GM15510 (cell line): Measurements from ENCODE around the gene SYT9.

Source experiments
- POLR2A ChIP-seq: IDR thresholded peaks from 3 replicates; pipeline ENCODE4 v1.6.1; 2011; ENCODE audit warnings: borderline replicate concordance; ENCODE audit not compliant: insufficient read length; ENCODE audit errors: extremely low read depth

Gene SYT9

DNA sequence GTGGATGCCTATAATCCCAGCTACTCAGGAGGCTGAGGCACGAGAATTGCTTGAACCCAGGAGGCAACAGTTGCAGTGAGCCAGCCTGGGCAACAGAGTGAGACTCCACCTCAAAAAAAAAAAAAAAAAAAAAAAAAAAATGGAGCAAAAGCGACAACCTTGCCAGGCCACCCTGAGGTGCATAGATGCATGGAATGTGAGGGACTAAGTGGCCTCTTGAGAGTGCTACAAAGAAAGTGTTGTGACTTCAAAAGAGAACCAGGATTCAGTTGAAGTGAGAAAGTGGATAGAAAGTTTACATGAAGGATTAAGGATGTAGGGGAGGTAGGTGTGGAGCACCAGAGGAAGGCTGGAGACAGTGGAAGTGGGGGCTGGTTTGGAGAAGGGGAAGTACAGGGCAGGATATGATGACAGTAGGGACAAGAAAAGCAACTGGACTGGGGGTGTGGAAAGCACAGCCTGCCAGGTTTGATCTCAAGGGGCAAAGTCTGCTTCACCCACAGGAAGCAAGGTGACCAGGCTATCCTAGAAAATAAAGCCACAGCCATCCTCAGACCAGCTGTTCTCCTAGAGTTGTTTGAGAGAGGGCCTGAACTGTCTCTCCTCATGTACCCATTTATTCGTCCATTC lies 197.6 kb downstream of the SYT9 start:
- TF ChIP-seq POLR2A, result no peak

DNA sequence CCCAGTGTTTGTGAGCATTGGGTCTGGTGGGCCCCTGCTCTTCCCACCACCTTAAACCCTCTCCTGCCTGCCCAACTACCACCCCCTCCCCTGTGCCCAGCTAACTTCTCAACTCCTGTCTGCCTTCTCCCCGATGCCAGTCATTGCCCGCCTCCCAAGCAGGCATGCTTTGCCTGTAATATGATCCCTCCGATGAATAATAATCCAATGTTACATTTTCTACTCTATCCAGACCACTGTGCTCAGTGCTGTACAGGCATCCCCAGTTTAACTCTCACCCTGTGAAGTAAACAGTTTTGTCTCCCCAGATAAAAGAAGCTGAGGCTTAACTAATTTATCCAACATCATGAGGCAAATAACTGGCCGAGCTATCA lies 198.1 kb downstream of the SYT9 start:
- TF ChIP-seq POLR2A, result no peak

DNA sequence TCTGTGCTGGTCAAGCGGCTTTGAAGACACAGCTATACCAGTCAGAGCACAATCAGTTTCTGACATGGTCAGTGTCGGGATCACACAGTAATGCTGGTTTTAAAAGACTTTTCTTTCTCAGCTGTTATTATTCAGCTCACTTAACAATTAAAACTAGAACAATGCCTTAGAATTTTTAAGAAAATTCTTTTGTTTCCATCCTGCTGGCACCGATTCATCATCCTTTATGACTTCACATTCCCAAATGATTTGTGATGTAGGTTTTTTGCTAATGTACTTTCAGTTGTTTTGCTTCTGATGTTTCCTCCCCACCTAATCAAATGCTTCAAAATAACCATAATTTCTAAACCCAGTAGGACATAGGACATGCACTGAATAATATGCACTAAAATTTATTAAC lies 199.1 kb downstream of the SYT9 start:
- no peak for TF ChIP-seq POLR2A

DNA sequence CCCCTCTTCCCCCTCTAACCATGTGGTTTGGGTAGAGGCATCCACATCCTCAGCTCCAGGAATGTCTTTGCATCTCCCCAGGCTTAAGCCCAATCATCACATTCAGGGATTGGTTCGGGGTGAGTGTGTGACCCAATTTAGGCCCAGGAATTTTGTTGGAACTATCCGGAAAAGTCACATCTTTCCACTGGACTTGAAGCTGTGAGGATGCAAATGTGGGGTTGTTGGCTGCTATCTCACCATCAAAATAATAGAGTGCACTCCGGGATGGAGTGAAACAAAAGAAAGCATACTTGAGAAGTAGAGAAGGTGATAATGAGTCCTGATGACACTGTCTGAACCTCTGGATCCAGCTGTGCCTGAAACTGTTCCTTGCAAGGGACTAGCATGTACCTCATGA lies 199.8 kb downstream of the SYT9 start:
- no peak for TF ChIP-seq POLR2A

DNA sequence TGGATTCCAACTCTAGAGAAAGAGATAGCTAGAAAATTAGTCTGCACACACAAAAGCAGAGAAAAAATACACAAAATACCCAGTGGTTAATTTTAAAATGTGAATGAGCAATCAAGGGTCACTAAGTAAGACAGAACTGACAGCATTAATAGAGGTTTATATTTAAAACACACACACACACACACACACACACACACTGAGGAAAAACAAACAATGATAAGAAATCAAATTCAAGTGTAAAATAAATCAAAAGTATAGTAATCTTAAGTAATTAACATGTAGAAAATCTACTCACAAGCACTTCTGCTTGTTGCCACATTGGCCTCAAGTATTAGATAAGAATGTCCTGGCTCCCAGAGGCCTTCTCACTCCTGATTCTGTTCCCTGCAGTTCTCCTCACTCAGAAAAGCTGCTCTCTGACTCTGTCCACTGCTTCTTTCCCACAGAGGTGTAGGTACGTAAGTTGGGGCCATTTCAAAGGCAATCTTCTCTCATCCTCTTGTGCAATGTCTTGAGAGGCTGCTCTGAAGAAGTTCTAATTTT lies 200.3 kb downstream of the SYT9 start:
- no peak for TF ChIP-seq POLR2A

DNA sequence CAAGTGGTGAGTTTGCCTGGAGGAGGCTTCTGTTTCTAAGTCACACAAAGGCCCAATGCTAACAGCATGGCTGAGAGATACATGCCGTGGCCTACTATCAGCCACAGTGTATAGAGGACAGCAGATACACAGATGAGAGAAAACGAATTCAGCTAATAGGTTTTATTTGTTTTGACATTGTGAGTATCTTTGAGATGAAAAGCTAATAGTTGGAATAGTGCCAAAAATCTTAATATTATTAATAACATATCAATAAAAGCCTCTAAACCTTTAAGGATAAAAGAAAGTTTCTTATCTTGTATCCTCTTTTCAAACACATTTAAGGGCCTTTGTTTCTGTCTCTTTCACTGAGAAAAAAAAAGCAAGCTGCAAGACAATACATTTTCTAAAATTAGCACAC lies 203.2 kb downstream of the SYT9 start:
- no peak for TF ChIP-seq POLR2A

DNA sequence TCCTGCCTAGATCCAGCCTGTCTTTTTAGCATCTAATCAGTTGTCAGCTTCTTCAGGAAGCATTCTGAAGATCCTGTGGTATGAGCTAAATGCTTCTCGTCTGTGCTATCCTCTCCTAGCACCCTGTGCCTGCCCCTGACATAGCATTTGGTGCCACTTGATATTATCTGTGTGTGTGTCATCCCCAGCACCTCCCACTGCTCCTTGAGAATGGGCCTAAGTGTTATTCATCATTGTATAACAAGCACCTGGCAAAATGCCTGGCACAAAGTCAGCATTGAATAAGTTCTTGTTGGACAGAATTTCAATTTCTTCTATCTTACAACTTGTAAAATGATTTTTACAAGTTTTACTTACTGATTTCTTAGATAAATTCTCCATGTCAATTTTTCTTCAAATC lies 205.5 kb downstream of the SYT9 start:
- TF ChIP-seq POLR2A, result no peak

DNA sequence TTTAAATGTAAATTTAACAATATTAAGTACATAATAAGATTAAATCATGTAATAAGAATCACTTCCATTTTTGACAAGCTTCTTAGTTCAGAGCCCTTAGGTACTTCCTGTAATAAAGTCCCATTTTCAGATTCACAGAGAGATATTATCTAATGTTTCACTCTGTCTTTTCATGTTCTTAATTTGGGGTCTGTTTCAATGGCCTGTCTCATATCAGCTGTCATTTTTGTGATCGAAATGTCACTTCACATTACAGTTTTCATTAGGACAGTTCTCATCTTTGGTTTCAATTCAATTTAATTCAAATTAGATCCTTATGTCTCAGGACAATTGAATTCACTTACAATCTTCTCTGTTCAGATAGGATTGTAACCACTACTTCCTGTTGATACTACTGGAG lies 211.0 kb downstream of the SYT9 start:
- TF ChIP-seq POLR2A, result no peak

DNA sequence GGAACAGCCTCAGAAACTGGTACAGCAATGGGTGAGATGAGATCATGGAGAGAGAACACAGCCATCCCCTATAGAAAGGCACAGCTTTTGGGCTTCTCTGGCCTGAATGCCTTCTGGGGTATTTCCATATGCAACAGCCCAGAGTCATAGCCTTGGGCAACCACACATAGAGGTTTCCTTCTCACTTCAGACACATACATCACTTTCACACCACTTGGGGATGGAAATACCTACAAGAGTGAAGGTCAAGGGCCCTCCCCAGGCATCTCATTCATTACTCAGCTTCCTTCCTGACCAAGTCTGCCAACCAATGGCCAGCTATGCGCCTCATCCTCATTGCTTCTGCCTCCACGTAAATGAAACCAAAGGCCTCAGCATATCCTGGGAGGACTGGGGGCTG lies 215.9 kb downstream of the SYT9 start:
- no peak for TF ChIP-seq POLR2A

DNA sequence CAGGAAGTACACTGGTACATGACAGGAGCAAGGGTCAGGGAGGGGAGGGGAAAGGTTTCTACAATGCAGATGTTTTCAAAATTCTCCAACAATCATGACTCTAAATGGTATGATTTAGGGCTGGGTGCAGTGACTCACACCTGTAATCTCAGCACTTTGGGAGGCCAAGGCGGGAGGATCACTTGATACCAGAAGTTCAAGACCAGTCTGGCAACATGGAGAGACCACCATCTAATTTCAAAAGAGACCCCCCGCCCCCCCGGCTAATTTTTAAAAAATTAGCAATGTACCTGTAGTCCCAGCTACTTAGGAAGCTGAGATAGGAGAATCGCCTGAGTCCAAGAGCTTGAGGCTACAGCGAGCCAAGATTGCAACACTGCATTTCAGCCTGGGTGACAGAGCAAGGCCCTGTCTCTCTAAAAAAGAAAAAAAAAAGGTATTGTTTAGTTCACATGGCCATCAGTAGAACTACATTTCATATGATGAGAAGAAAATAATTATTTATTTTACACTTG lies 217.7 kb downstream of the SYT9 start:
- no peak for TF ChIP-seq POLR2A

DNA sequence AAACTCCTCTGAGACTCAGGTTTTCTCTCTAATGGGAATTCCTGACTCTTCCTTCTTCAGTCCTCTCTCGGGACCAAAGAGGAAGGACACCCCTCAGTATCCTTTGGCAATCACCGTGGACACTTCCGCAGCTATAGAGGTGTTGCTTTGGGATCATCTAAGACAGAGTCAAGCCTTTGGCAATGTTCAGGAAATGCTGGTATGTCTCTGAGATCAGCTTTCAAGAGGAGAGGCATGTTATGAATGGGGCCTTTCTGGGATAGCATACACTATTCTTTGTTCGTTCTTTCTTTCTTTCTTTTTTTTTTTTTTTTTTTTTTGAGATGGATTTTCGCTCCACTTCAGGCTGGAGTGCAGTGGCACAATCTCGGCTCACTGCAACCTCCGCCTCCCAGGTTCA lies 219.4 kb downstream of the SYT9 start:
- no peak for TF ChIP-seq POLR2A

DNA sequence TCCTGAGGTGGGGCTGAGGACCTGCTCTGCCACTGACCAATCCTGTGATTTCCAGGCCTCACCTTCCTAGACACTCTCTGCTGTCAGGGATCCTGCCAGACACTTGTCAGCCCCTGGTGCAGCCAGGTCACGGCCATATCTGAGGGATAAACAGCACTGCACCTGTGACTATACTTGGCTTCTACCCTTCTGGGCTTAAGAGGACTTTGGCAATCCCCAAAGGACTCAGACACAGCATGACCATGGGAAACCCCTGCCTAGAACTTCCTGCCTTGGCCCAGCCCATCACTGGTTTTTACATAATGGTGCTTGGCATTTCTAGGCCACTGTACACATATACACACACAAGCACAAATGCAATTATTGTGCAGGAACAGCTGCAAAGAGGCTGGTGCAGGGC lies 222.0 kb downstream of the SYT9 start:
- TF ChIP-seq POLR2A, result no peak

DNA sequence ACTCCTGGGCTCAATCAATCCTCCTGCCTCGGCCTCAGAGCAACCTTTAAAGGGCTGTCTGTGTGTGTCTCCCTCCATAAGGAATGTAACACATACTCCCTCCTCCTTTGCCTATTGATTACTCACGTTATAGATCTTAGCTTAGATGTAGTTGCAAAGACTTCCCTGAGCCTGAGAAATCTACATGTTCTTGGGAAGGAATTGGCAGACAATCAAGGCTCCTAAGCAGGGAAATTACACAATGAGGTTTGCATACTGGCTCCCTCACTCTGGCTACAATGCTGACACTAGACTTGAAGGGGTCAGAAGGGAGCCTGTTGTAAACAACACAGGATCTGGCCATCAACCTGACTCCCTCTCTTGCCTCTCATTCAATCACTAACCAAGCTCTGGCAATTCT lies 228.4 kb downstream of the SYT9 start:
- TF ChIP-seq POLR2A, result no peak

DNA sequence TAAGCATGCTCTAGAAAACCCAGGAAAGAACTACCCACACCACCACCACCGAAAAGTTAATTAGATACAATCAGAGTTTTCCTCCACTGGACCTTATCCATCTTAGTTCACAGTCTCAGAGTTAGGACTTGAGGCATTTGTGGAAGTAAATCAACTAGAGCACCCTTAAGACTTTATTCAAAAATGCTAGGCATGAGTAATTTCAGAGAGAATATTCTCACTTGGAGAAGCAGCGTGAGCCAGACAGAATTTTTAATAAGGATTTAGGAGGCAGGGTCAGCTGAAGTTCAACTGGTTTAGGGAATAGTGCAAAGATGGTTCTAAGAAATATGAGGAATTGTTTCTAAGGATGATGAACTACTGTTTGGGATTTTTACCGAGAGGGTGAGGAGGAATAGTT lies 232.4 kb downstream of the SYT9 start:
- no peak for TF ChIP-seq POLR2A

DNA sequence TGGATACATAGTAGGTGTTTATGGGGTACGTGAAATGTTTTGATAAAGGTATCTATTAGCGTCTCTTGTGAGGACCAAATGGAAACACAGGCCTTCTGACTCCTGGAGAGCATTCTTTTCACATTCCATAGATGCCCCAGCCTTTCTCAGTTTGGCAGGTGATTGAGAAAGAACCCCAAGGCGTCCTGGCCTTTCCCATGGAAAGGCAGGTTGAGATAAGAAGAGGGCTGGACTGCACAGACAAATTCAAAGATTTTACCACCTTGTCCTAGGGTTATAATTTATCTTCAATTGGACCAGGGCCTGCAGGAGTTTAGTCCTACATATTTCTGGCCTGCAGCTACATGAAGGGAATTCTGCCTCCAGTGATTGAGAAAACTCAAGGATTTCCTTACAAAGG lies 232.9 kb downstream of the SYT9 start:
- no peak for TF ChIP-seq POLR2A

DNA sequence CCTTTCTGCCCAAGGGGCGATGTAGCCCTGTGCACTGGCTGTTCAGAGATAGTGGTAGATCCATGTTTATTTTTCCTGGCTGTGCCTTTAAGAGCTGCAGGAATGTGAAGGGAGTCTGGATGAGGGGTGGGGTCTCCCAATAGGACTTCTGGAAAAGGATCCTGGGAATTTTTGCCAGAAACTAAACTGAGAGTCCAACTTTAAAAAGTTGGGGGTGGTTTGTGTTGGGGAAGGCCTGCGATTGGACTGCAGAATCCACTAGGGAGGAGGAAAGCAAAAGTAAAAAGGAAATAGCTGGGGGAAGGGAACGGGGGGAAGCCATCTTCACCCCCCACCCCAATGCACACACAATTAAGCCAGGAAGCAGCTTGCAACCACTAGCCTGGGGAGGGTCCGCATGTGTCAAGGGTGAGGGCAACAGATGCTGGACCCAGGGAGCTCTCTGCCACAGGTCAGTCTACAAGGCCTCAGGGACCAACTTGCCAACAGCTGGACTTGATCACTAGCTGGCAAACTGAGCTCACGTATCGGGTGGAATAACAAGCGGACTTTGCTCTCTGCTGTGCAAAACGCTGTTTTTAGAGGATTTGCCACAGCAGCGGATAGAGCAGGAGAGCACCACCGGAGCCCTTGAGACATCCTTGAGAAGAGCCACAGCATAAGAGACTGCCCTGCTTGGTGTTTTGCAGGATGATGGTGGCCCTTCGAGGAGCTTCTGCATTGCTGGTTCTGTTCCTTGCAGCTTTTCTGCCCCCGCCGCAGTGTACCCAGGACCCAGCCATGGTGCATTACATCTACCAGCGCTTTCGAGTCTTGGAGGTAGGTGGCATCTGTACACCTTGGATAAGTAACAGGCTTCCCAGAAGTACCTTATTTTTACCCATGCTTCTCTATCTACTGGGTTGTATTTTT lies 233.7 kb downstream of the SYT9 start, which contains the start of gene OLFML1:
TSS of gene OLFML1 (plus strand) at position 321 of the 912 bp plus-strand sequence. CDS start at position 691, 370 bp downstream.
- no peak for TF ChIP-seq POLR2A

DNA sequence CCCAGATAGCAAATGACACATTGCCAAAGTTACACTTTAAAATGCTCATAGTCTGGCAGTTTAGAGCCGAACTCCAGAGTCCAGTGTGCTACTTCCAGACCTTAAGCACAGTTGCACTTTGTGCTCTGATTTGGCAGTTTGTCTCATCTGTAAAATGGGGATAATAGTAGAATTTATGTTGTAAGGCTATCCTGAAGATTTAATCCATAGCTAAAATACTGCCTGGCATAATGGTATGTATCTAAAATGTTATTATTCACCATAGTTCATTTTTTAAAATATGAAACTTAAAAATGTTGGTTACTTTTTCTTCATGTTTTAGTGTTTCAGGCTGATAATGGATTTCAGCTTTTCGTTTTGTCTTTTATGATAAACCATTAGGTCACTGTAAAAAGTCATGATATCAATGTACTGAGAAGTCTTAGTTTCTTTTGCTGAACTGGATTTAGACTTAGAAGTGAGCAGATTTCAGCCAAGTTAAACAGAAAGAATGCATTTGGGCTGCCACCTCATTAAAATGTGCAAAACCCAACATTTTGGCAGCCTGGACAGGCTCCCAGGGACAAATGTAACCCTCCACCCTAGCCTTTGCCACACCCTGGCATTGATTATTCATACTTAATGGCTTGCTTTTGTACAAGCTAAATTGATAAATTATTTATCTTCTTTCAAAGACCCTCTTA lies 234.5 kb downstream of the SYT9 start:
- no peak for TF ChIP-seq POLR2A
